K562 (cell line): ENCODE data around the gene OLAH. TPM values are rescaled to one million over a fixed set of nuclear protein-coding genes. Genes with fewer than 3 reads are reported as not detected.
A peak's percentile ranks its signal among the peaks of the same experiment; 100 is the strongest.

ENCODE experiments used
- ATAC-seq: fragments of 200-7000 bp; cut with Tn5 transposase; 3 replicates; pipeline ENCODE4 v1.9.1; 2020; ENCODE audit warnings: moderate library complexity
- BruUV-seq: library from RNA; stranded (reverse); fragments of 400-500 nt; replicated peaks from 2 replicates; lab custom pipeline; 2021; lab: Mats Ljungman, UMichigan
- CTCF ChIA-PET: fragments of 300-600 bp; formaldehyde crosslinking; extraction: SDS; loops from one replicate; lab custom pipeline; 2021; ENCODE audit warnings: low intra/inter-chr PET ratio; lab: Yijun Ruan, JAX
- POLR2A ChIA-PET: fragments of 300-600, 350-650 bp; sonication (Branson Sonifier 250); formaldehyde crosslinking; extraction: SDS; loops from one replicate; lab custom pipeline; 2021; ENCODE audit warnings: antibody characterized with exemption, inconsistent platforms; lab: Yijun Ruan, JAX
- DNase-seq, 4 experiments: peaks; one replicate each; pipeline versions ENCODE4 v3.0.0 to v3.0.0-alpha.2; 2011 to 2018; ENCODE audit warnings: low spot score in 3 of 4, mixed read lengths in 3 of 4; ENCODE audit errors: extremely low read depth in 1 of 4
- FAIRE-seq: peaks from 2 replicates; lab custom pipeline; 2011; peaks lifted over from hg19 to GRCh38; lab: Jason Lieb, UNC
- H2AFZ ChIP-seq: 2 replicates; pipeline ENCODE4 v1.6.0; 2011; ENCODE audit warnings: low read depth, low read length, control low read depth, inconsistent platforms
- H3K27ac ChIP-seq: fragments of 200-600 bp; 3 replicates; pipeline ENCODE4 v1.8.0; 2011; ENCODE audit warnings: low read depth, mild to moderate bottlenecking, control low read depth, inconsistent platforms, low read length, moderate library complexity, mixed read lengths; ENCODE audit errors: extremely low read depth
- H3K27me3 ChIP-seq, 2 experiments: fragments of 300-600 bp in 1 of 2; 2 replicates in 1 of 2; 3 replicates in 1 of 2; pipeline versions ENCODE4 v1.6.0 to v1.8.0; 2011; ENCODE audit warnings: inconsistent platforms in 2 of 2, low read length in 2 of 2, mild to moderate bottlenecking in 1 of 2, mixed read lengths in 1 of 2, moderate library complexity in 1 of 2; ENCODE audit not compliant: control insufficient read depth in 2 of 2, insufficient read depth in 2 of 2
- H3K36me3 ChIP-seq: fragments of 300-600 bp; 3 replicates; pipeline ENCODE4 v1.8.0; 2011; ENCODE audit warnings: mild to moderate bottlenecking, low read length, inconsistent platforms; ENCODE audit not compliant: control insufficient read depth, insufficient read depth
- H3K4me1 ChIP-seq, 2 experiments: fragments of 200-600 bp in 1 of 2; replicated peaks in 1 of 2; 2 replicates in 1 of 2; 3 replicates in 1 of 2; pipeline versions ENCODE4 v1.5.1 to v1.8.0; 2011; ENCODE audit warnings: inconsistent platforms in 2 of 2, low read length in 2 of 2, mild to moderate bottlenecking in 1 of 2, mixed read lengths in 1 of 2, moderate library complexity in 1 of 2; ENCODE audit not compliant: control insufficient read depth in 2 of 2, insufficient read depth in 2 of 2
- H3K4me2 ChIP-seq: 2 replicates; pipeline ENCODE4 v1.6.1; 2011; ENCODE audit warnings: low read length, control low read depth, inconsistent platforms, mixed read lengths; ENCODE audit not compliant: insufficient read depth
- H3K4me3 ChIP-seq: fragments of 200-600 bp; sonication (generic), shearing (Covaris generic); 2 replicates; pipeline ENCODE4 v1.5.1; 2016; ENCODE audit warnings: control low read depth, inconsistent platforms
- H3K79me2 ChIP-seq: fragments of 200-600 bp; 3 replicates; pipeline ENCODE4 v1.8.0; 2011; ENCODE audit warnings: low read length, inconsistent platforms; ENCODE audit not compliant: control insufficient read depth, insufficient read depth
- H3K9ac ChIP-seq, 2 experiments: 2 replicates each; pipeline versions ENCODE4 v1.6.0 to v1.6.1; 2011; ENCODE audit warnings: low read depth in 2 of 2, low read length in 2 of 2, control low read depth in 1 of 2, inconsistent platforms in 1 of 2, mild to moderate bottlenecking in 1 of 2, mixed read lengths in 1 of 2; ENCODE audit not compliant: insufficient read depth in 1 of 2
- H3K9me1 ChIP-seq: one replicate; pipeline ENCODE4 v1.6.0; 2011; ENCODE audit warnings: inconsistent platforms, mild to moderate bottlenecking, low read length, moderate library complexity; ENCODE audit not compliant: control insufficient read depth, insufficient read depth
- H3K9me3 ChIP-seq: replicated peaks from 2 replicates; pipeline ENCODE4 v1.5.1; 2011; ENCODE audit warnings: low read depth, low read length, inconsistent platforms; ENCODE audit not compliant: control insufficient read depth, insufficient read depth
- H4K20me1 ChIP-seq: replicated peaks from 2 replicates; pipeline ENCODE4 v1.6.1; 2011; ENCODE audit warnings: low read length, inconsistent platforms, mixed read lengths; ENCODE audit not compliant: control insufficient read depth, insufficient read depth
- ARID4B ChIP-seq: sonication (generic); formaldehyde crosslinking; IDR thresholded peaks from 2 replicates; pipeline ENCODE4 v1.8.0; 2022; ENCODE audit warnings: mild to moderate bottlenecking, missing genetic modification reagents
- ATF7 ChIP-seq: fragments of 450-650 bp; IDR thresholded peaks from 2 replicates; pipeline ENCODE4 v1.7.1; 2014; ENCODE audit warnings: mild to moderate bottlenecking, moderate library complexity
- BRD4 ChIP-seq: fragments of 200-600 bp; sonication (generic); IDR thresholded peaks from 2 replicates; pipeline ENCODE4 v1.6.1; 2017; ENCODE audit warnings: inconsistent platforms
- CHD2 ChIP-seq: IDR thresholded peaks from 2 replicates; pipeline ENCODE4 v1.6.1; 2011; ENCODE audit warnings: low read depth, low read length
- CREB3L1 ChIP-seq: fragments of 450-650 bp; IDR thresholded peaks from 2 replicates; pipeline ENCODE4 v1.6.1; 2014; ENCODE audit warnings: low read depth, mild to moderate bottlenecking, moderate library complexity, borderline replicate concordance
- EGR1 ChIP-seq: fragments of 450-650 bp; conservative IDR thresholded peaks from 2 replicates; pipeline ENCODE4 v1.6.1; 2017; ENCODE audit warnings: mild to moderate bottlenecking
- ELF2 ChIP-seq: fragments of 250-450 bp; sonication (Bioruptor Pico); IDR thresholded peaks from 2 replicates; pipeline ENCODE4 v1.5.0; 2021; ENCODE audit warnings: mild to moderate bottlenecking
- EP400 ChIP-seq: fragments of 450-650 bp; IDR thresholded peaks from 2 replicates; pipeline ENCODE4 v1.6.1; 2017; ENCODE audit warnings: antibody characterized with exemption, mild to moderate bottlenecking, moderate library complexity
- ETV5 ChIP-seq: sonication (generic); formaldehyde crosslinking; IDR thresholded peaks from 2 replicates; pipeline ENCODE4 v1.4.0; 2020; ENCODE audit warnings: low read depth, mild to moderate bottlenecking, missing genetic modification reagents
- GATAD2B ChIP-seq: fragments of 450-650 bp; IDR thresholded peaks from 2 replicates; pipeline ENCODE4 v1.6.1; 2017; ENCODE audit warnings: mild to moderate bottlenecking, borderline replicate concordance
- HCFC1 ChIP-seq: IDR thresholded peaks from 2 replicates; pipeline ENCODE4 v1.6.1; 2012; ENCODE audit warnings: low read depth, low read length, improper control_type of control experiment
- NFE2 ChIP-seq: IDR thresholded peaks from 2 replicates; pipeline ENCODE4 v1.6.1; 2014; ENCODE audit warnings: antibody characterized with exemption, low read depth
- NRF1 ChIP-seq, 2 experiments: fragments of 450-650 bp; IDR thresholded peaks in 1 of 2; conservative IDR thresholded peaks in 1 of 2; 2 replicates each; pipeline ENCODE4 v1.6.1; 2014; ENCODE audit warnings: mild to moderate bottlenecking in 2 of 2
- PHF20 ChIP-seq: fragments of 450-650 bp; IDR thresholded peaks from 2 replicates; pipeline ENCODE4 v1.6.1; 2018; ENCODE audit not compliant: partially characterized antibody
- PHF21A ChIP-seq: fragments of 450-650 bp; IDR thresholded peaks from 2 replicates; pipeline ENCODE4 v1.6.1; 2017; ENCODE audit warnings: low read depth, borderline replicate concordance
- RBM34 ChIP-seq: fragments of 200-400 bp; formaldehyde crosslinking; IDR thresholded peaks from 2 replicates; pipeline ENCODE4 v1.6.1; 2018; ENCODE audit warnings: low read length, borderline replicate concordance; ENCODE audit not compliant: insufficient read depth
- ZFX ChIP-seq: sonication (generic); formaldehyde crosslinking; IDR thresholded peaks from 2 replicates; pipeline ENCODE4 v1.8.0; 2022; ENCODE audit warnings: mild to moderate bottlenecking, missing genetic modification reagents, moderate library complexity
- whole genome bisulfite sequencing: fragments of 100-300 bp; shearing (Covaris generic); methylation state at CpG from one replicate; pipeline ENCODE4 v1.1.6; 2016; ENCODE audit warnings: low coverage, mixed read lengths; ENCODE audit not compliant: insufficient coverage; ENCODE audit errors: missing lambda C conversion rate; 5-methylcytosine and 5-hydroxymethylcytosine counted together
- in situ Hi-C: fragments of 300-500 bp; cut with MboI; formaldehyde crosslinking; loops from 4 replicates; pipeline ENCODE4 v1.15.0; 2018; ENCODE audit warnings: inconsistent platforms, mixed read lengths
- intact Hi-C: fragments of 100-400 bp; cut with micrococcal nuclease; formaldehyde crosslinking; loops from 2 replicates; pipeline ENCODE4 v1.14.2; 2022
- polyA plus RNA-seq, 8 experiments: library from polyadenylated mRNA; depleted of rRNA in 4 of 8; stranded (reverse) in 5 of 8; unstranded in 3 of 8; fragments of >200 nt; fragmentation: Nextera tagmentation in 2 of 8; fragmentation: Illumina TruSeq in 1 of 8; extraction: Ambion mirVana in 2 of 8; extraction: Trizol in 1 of 8; gene quantifications; 2 replicates each; pipeline versions ENCODE4 v1.2.1 to v1.2.3, GENCODE V29; 2011 to 2014; ENCODE audit warnings: inconsistent platforms in 1 of 8, missing spikeins in 1 of 8
- total RNA-seq, 7 experiments: library from RNA; depleted of rRNA in 6 of 7; stranded (reverse); fragments of >200 nt in 6 of 7; fragmentation: Illumina TruSeq in 2 of 7; extraction: Trizol in 2 of 7; gene quantifications; 2 replicates each; pipeline versions ENCODE4 v1.2.1 to v1.2.3, GENCODE V29; 2011 to 2021; ENCODE audit warnings: low replicate concordance in 1 of 7

OLAH gene
- total and polyA plus RNA-seq, 9 of the 15 experiments (the other 6 are each of a cell fraction or from before 2014, with no cell fraction given) = 0.11 to 0.45 (median 0.18) TPM; not detected in 3

- CTCF ChIA-PET = no interaction called here
- in situ Hi-C loops = no loop called here
- BruUV-seq = no TSS peak
- TF ChIP-seq GATAD2B (peak; percentile 84; the same call in 1 of the 2 replicates), ELF2 (peak; percentile 77), ARID4B (CRISPR knock-in tag) (peak; percentile 57; the same call in 1 of the 2 replicates), ATF7 (peak; percentile 86), RBM34 (0 out of 2 replicates have a peak, but pooled peaks have one; percentile 53), HCFC1 (peak; percentile 57), PHF20 (peak; percentile 92), NRF1 (conservative IDR thresholded peaks at IDR 0.05 in 1 of 2, IDR thresholded peaks at IDR 0.05 in 1 of 2) (peak; percentile 100), EGR1 (peak; percentile 95), PHF21A (no peak; the same call in 1 of the 2 replicates), CHD2 (peak; percentile 94), ZFX (peak; percentile 99), EP400 (peak; percentile 96), CREB3L1 (peak; percentile 83), BRD4 (0 out of 2 replicates have a peak, but pooled peaks have one; percentile 36), ETV5 (peak; percentile 73), NFE2 (0 out of 2 replicates have a peak, but pooled peaks have one; percentile 27)
Measured at GRCh38 chr10:15097011-15097812, 53.5 kb downstream of the OLAH start, which contains the start of gene RPP38. Gene RPP38 (plus strand): TSS chr10:15097355. CDS start chr10:15103315, 5,960 bp downstream.

More at GRCh38 chr10:15097011-15097812, 53.5 kb downstream of the OLAH start, which contains the start of gene RPP38:
- Histone ChIP-seq H3K4me2 (peak within 1 kb of the TSS; percentile 97), H3K79me2 (peaks cover 49% of the 10 kb centered on the region), H3K27me3 (peaks cover 5 to 9% of the 10 kb centered on the region in 2 experiments; a peak in 2 of 5 replicates), H3K9me1 (no peaks in the 10 kb centered on the region), H3K4me1 (peaks cover 11 to 26% of the 10 kb centered on the region in 2 experiments; a peak in 4 of 5 replicates), H3K9me3 (no peaks in the 10 kb centered on the region), H4K20me1 (peaks cover 9% of the 10 kb centered on the region; the same call in 1 of the 2 replicates), H2AFZ (peak within 1 kb of the TSS; percentile 98), H3K36me3 (peaks cover 31% of the 10 kb centered on the region), H3K4me3 (peak within 1 kb of the TSS; percentile 95), H3K27ac (peak within 1 kb of the TSS; percentile 98), H3K9ac (peak within 1 kb of the TSS; percentile 84 to 96)
- under 1% methylated on average over 61 of the region's 84 CpGs for WGBS
- POLR2A ChIA-PET = interaction anchor here (0.6 kb wide), 2 partner anchors 1046 to 1716 kb away, joined by 3 to 7 read pairs; no protein-coding TSS in a partner anchor
- DNase-seq = peak; percentile 96 to 99 (median 98)
- ATAC-seq = peak; percentile 91
- intact Hi-C loops = no loop called here
- peak; percentile 72 for FAIRE-seq
